Measurements from ENCODE around the gene SCN10A. TPM values are rescaled to one million over a fixed set of nuclear protein-coding genes. Genes with fewer than 3 reads are reported as not detected.

The SCN10A gene
- total RNA-seq (2022; extraction: Qiagen RNA extraction) = not detected in 5 replicates

DNA sequence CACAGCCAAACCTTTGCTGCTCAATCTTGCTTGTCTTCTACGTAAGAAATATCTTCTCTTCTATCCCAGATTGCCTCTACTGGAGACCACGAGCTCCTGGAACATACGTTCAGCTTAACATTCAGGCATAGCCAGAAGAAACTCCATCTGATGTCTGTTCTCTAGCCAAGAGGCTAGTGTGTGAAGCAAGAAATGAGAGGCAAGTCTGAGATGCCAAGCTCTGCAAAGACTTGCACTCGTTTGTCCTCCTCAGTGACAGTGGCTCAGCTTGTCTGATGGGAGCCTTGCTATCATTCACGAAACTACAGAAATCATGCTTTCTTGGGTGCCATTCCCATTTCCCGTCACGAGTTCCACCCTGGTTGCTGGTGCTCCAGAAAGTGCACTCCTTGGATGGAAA lies at the start of gene SCN10A:
Gene SCN10A (minus strand): TSS at position 192 of the 400 bp plus-strand sequence. CDS start 22,207 bp downstream, outside the sequence.

DNA sequence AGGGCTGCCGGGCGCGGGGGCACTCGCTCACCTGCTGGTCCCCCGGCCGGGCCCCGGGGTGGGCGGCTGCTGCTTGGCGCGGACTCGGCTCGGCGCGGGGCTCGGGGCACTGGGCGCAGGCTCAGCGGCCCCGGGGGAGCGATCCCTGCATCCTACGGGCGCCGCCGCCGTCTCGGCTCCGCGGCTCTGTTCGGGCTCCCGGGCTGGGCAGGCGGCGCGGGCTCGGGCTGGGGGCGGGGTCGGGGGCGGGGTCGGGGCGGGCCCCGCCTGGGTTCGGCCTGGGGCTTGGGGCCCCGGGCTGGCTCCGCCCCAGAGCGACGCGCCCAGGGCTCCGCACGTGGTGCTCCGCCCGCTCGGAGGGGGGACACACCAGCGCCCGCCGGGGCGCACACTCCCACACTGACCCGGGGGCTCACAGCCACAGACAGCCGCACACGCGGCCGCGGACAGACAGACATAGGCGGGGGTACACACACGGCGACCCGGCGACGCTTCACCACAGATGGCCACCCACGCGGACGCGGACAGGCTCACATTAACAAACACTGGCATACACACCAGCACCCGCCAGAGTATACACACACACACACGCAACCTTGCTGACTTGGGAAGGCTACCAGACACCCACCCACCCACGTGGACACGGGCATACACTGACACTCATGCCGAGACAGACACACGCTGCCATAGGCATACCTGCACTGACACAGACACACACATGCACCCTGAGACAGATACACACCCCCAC lies 166.3 kb downstream of the SCN10A start, which contains the start of gene SCN5A:
Gene SCN5A (minus strand): TSS at position 188 of the 748 bp plus-strand sequence. CDS start 16,380 bp downstream, outside the sequence.

Other genes starting within 250 kb of the SCN10A start
- 0.80 to 1.4 TPM (median 1.0 TPM) in 5 replicates for gene SCN5A, start 166.5 kb downstream of the SCN10A start, total RNA-seq (2022; extraction: Qiagen RNA extraction)
- gene SCN11A, start 235.7 kb upstream of the SCN10A start, total RNA-seq (2022; extraction: Qiagen RNA extraction) = 0.01 to 0.02 TPM (median 0.01 TPM) in 3 of 5 replicates, not detected in the others
- gene WDR48, start 235.8 kb upstream of the SCN10A start, total RNA-seq (2022; extraction: Qiagen RNA extraction) = 17.9 to 24.8 TPM (median 21.1 TPM) in 5 replicates